HepG2 (cell line): ENCODE measurements around the gene CASP4. TPM values are rescaled to one million over a fixed set of nuclear protein-coding genes. Genes with fewer than 3 reads are reported as not detected.

Source experiments
- ATAC-seq: fragments of 200-7000 bp; cut with Tn5 transposase; 3 replicates; pipeline ENCODE4 v1.9.1; 2020; ENCODE audit warnings: mild to moderate bottlenecking, moderate library complexity
- BruUV-seq: library from RNA; stranded (reverse); fragments of 400-500 nt; replicated peaks from 2 replicates; lab custom pipeline; 2021; lab: Mats Ljungman, UMichigan
- CTCF ChIA-PET: fragments of 300-600 bp; formaldehyde crosslinking; extraction: SDS; loops from one replicate; lab custom pipeline; 2021; ENCODE audit warnings: low total read pairs, inconsistent platforms, low intra/inter-chr PET ratio; lab: Yijun Ruan, JAX
- POLR2A ChIA-PET: fragments of 350-600 bp; sonication (Branson Sonifier 250); formaldehyde crosslinking; loops from one replicate; lab custom pipeline; 2020; ENCODE audit warnings: antibody characterized with exemption, inconsistent platforms; lab: Yijun Ruan, JAX
- DNase-seq: peaks from one replicate; pipeline ENCODE4 v3.0.0-alpha.2; 2015; ENCODE audit warnings: low spot score
- FAIRE-seq: peaks from 3 replicates; lab custom pipeline; 2011; peaks lifted over from hg19 to GRCh38; lab: Jason Lieb, UNC
- H2AFZ ChIP-seq: one replicate; pipeline ENCODE4 v1.6.1; 2011; ENCODE audit warnings: low read length, inconsistent platforms
- H3K27ac ChIP-seq: fragments of 300-600 bp; 3 replicates; pipeline ENCODE4 v1.8.0; 2011; ENCODE audit warnings: mixed run types, mild to moderate bottlenecking, mixed read lengths, low read length, inconsistent platforms; ENCODE audit not compliant: insufficient read depth; ENCODE audit errors: extremely low read length
- H3K27me3 ChIP-seq, 2 experiments: fragments of 200-600 bp in 1 of 2; 2 replicates in 1 of 2; 3 replicates in 1 of 2; pipeline versions ENCODE4 v1.6.0 to v1.8.0; 2011; ENCODE audit warnings: low read length in 2 of 2, mild to moderate bottlenecking in 2 of 2, moderate library complexity in 2 of 2, inconsistent platforms in 1 of 2; ENCODE audit not compliant: insufficient read depth in 2 of 2, control insufficient read depth in 1 of 2
- H3K36me3 ChIP-seq, 2 experiments: fragments of 200-600 bp in 1 of 2; replicated peaks in 1 of 2; 2 replicates in 1 of 2; 3 replicates in 1 of 2; pipeline versions ENCODE4 v1.5.1 to v1.8.0; 2011; ENCODE audit warnings: low read length in 2 of 2, inconsistent platforms in 1 of 2; ENCODE audit not compliant: insufficient read depth in 2 of 2, control insufficient read depth in 1 of 2
- H3K4me1 ChIP-seq: 2 replicates; pipeline ENCODE4 v1.5.1; 2012; ENCODE audit warnings: low read length, inconsistent platforms; ENCODE audit not compliant: insufficient read depth
- H3K4me2 ChIP-seq: 2 replicates; pipeline ENCODE4 v1.6.0; 2011; ENCODE audit warnings: low read depth, low read length, inconsistent platforms
- H3K4me3 ChIP-seq, 3 experiments: fragments of 200-600 bp in 1 of 3; sonication (generic), shearing (Covaris generic) in 1 of 3; replicated peaks in 1 of 3; 2 replicates each; pipeline ENCODE4 v1.5.1; 2011 to 2016; ENCODE audit warnings: low read length in 3 of 3, inconsistent platforms in 2 of 3, low read depth in 2 of 3, mild to moderate bottlenecking in 2 of 3, control low read depth in 1 of 3, mixed read lengths in 1 of 3; ENCODE audit not compliant: insufficient read depth in 1 of 3
- H3K79me2 ChIP-seq: one replicate; pipeline ENCODE4 v1.6.1; 2011; ENCODE audit warnings: low read length, inconsistent platforms; ENCODE audit not compliant: insufficient read depth
- H3K9ac ChIP-seq: 2 replicates; pipeline ENCODE4 v1.6.0; 2011; ENCODE audit warnings: mild to moderate bottlenecking, low read depth, low read length, inconsistent platforms; ENCODE audit not compliant: insufficient read depth
- H3K9me3 ChIP-seq: 2 replicates; pipeline ENCODE4 v1.5.1; 2012; ENCODE audit warnings: mild to moderate bottlenecking, low read length
- H4K20me1 ChIP-seq: 2 replicates; pipeline ENCODE4 v1.6.0; 2011; ENCODE audit warnings: inconsistent platforms, mild to moderate bottlenecking, low read length, moderate library complexity; ENCODE audit not compliant: insufficient read depth
- ATF7 ChIP-seq, 2 experiments: fragments of 450-650 bp in 1 of 2; sonication (generic) in 1 of 2; formaldehyde crosslinking in 1 of 2; IDR thresholded peaks; 2 replicates each; pipeline versions ENCODE4 v1.4.0 to v1.6.1; 2016 to 2020; ENCODE audit warnings: antibody characterized with exemption in 1 of 2, mild to moderate bottlenecking in 1 of 2, missing genetic modification reagents in 1 of 2
- DNMT1 ChIP-seq: sonication (generic); formaldehyde crosslinking; IDR thresholded peaks from 2 replicates; pipeline ENCODE4 v1.5.1; 2020; ENCODE audit warnings: mild to moderate bottlenecking, missing genetic modification reagents
- FOXA3 ChIP-seq: IDR thresholded peaks from 2 replicates; pipeline ENCODE4 v1.6.1; 2016; ENCODE audit warnings: missing genetic modification reagents, missing compliant biosample characterization
- GFI1 ChIP-seq: sonication (generic); formaldehyde crosslinking; IDR thresholded peaks from 2 replicates; pipeline ENCODE4 v1.5.0; 2020; ENCODE audit warnings: missing genetic modification reagents, mild to moderate bottlenecking, borderline replicate concordance
- SSRP1 ChIP-seq: IDR thresholded peaks from 2 replicates; pipeline ENCODE4 v1.6.1; 2016; ENCODE audit warnings: control low read depth
- ZZZ3 ChIP-seq: sonication (generic); formaldehyde crosslinking; IDR thresholded peaks from 2 replicates; pipeline ENCODE4 v1.4.0; 2020; ENCODE audit warnings: missing genetic modification reagents, mild to moderate bottlenecking, borderline replicate concordance
- WGBS: methylation state at CpG from one replicate; pipeline ENCODE4 v1.1.6; 2017; ENCODE audit warnings: low lambda C conversion rate; 5-methylcytosine and 5-hydroxymethylcytosine counted together
- in situ Hi-C: cut with HindIII; loops from 2 replicates; pipeline ENCODE4 v1.10.0; 2017; ENCODE audit warnings: low pct_unique_long_range_greater_than_20kb; ENCODE audit not compliant: extremely low pct_ligation_motif_present
- intact Hi-C: fragments of 100-400 bp; cut with micrococcal nuclease; formaldehyde crosslinking; loops from one replicate; pipeline ENCODE4 v1.10.0; 2022; ENCODE audit not compliant: unreplicated experiment
- polyA plus RNA-seq, 8 experiments: library from polyadenylated mRNA; depleted of rRNA in 3 of 8; stranded (reverse) in 7 of 8; unstranded in 1 of 8; fragments of >200 nt; fragmentation: Illumina TruSeq in 4 of 8; extraction: Trizol in 4 of 8; gene quantifications; 2 replicates each; pipeline versions ENCODE4 v1.2.1 to v1.2.3, GENCODE V29; 2011 to 2016; ENCODE audit warnings: low read depth in 4 of 8, missing spikeins in 1 of 8, mixed read lengths in 1 of 8; ENCODE audit not compliant: insufficient read depth in 1 of 8
- total RNA-seq, 5 experiments: library from RNA; depleted of rRNA; stranded (reverse); fragments of >200 nt; fragmentation: Illumina TruSeq; extraction: Trizol; gene quantifications; 2 replicates each; pipeline ENCODE4 v1.2.3, GENCODE V29; 2016; ENCODE audit warnings: low read depth in 1 of 5
- TF ChIP-seq, protein P1 (sequence below): sonication (generic); formaldehyde crosslinking; IDR thresholded peaks from 2 replicates; pipeline ENCODE4 v1.4.0; 2020; ENCODE audit warnings: missing genetic modification reagents
- TF ChIP-seq, protein P2 (sequence below): sonication (generic); formaldehyde crosslinking; IDR thresholded peaks from 2 replicates; pipeline ENCODE4 v1.9.0; 2021; ENCODE audit warnings: missing genetic modification reagents, mild to moderate bottlenecking, borderline replicate concordance
- TF ChIP-seq, protein P3 (sequence below): IDR thresholded peaks from 2 replicates; pipeline ENCODE4 v1.6.1; 2016; ENCODE audit warnings: low read depth

The CASP4 gene
- total and polyA plus RNA-seq, 2 of the 13 experiments (the other 11 are each of a cell fraction or from before 2014, with no cell fraction given) = 56.4 to 69.8 TPM

DNA sequence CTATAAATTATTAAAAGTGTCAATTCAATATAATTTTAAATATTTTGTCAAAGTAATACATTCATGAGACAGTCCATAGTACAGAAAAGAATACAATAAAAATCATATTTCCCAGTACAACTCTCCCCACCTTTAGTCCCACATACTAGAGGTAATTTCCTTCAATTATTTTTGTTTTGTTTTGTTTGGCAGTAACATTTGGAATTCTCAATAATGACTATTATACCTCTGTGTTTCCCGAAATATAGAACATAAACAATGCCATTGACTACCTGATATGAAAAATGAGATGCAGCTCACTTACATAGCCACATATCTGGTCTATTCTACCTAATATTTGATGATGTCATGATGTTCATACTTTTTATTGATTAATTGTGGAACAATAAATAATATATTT, 24.4 kb upstream of the CASP4 start:
- Histone ChIP-seq H3K4me3 (no peak overlapping the region), H3K4me2 (no peak overlapping the region), H3K9me3 (no peaks in the 10 kb centered on the region), H3K9ac (no peak overlapping the region), H3K27ac (no peak overlapping the region), H3K4me1 (peaks cover 32% of the 10 kb centered on the region), H3K36me3 (no peaks in the 10 kb centered on the region), H4K20me1 (no peaks in the 10 kb centered on the region), H3K79me2 (no peaks in the 10 kb centered on the region), H2AFZ (no peak overlapping the region), H3K27me3 (peaks cover 0 to 6% of the 10 kb centered on the region in 2 experiments; a peak in 1 of 5 replicates)
- in situ Hi-C loops = no loop called here
- intact Hi-C loops = no loop called here
- ChIA-PET POLR2A (no interaction called here), CTCF (no interaction called here)
- DNase-seq (no peak), ATAC-seq (no peak), FAIRE-seq (no peak)
- 11% methylated on average over 1 of the region's 1 CpG for WGBS
- TF ChIP-seq ZZZ3 (no peak), ATF7 (IDR thresholded peaks at IDR 0.05) (peak; percentile 78), ATF7 (CRISPR knock-in tag; IDR thresholded peaks at IDR 0.05) (no peak), DNMT1 (CRISPR knock-in tag) (no peak), FOXA3 (CRISPR knock-in tag) (no peak), SSRP1 (CRISPR knock-in tag) (no peak), GFI1 (CRISPR knock-in tag) (no peak)
- TF ChIP-seq, protein P1, sequence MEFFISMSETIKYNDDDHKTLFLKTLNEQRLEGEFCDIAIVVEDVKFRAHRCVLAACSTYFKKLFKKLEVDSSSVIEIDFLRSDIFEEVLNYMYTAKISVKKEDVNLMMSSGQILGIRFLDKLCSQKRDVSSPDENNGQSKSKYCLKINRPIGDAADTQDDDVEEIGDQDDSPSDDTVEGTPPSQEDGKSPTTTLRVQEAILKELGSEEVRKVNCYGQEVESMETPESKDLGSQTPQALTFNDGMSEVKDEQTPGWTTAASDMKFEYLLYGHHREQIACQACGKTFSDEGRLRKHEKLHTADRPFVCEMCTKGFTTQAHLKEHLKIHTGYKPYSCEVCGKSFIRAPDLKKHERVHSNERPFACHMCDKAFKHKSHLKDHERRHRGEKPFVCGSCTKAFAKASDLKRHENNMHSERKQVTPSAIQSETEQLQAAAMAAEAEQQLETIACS (CRISPR knock-in tag) = no peak
- TF ChIP-seq, protein P2, sequence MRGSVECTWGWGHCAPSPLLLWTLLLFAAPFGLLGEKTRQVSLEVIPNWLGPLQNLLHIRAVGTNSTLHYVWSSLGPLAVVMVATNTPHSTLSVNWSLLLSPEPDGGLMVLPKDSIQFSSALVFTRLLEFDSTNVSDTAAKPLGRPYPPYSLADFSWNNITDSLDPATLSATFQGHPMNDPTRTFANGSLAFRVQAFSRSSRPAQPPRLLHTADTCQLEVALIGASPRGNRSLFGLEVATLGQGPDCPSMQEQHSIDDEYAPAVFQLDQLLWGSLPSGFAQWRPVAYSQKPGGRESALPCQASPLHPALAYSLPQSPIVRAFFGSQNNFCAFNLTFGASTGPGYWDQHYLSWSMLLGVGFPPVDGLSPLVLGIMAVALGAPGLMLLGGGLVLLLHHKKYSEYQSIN = no peak
- TF ChIP-seq, protein P3, sequence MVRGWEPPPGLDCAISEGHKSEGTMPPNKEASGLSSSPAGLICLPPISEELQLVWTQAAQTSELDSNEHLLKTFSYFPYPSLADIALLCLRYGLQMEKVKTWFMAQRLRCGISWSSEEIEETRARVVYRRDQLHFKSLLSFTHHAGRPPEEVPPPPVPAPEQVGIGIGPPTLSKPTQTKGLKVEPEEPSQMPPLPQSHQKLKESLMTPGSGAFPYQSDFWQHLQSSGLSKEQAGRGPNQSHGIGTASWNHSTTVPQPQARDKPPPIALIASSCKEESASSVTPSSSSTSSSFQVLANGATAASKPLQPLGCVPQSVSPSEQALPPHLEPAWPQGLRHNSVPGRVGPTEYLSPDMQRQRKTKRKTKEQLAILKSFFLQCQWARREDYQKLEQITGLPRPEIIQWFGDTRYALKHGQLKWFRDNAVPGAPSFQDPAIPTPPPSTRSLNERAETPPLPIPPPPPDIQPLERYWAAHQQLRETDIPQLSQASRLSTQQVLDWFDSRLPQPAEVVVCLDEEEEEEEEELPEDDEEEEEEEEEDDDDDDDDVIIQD = no peak
- no TSS peak for BruUV-seq
